Upper lobe of left lung (tissue), 4 donors: Measurements from ENCODE around the gene KRT85.

Source experiments
- CTCF ChIP-seq, 6 experiments: fragments of 450-650 bp in 4 of 6; fragments of 200-600 bp in 2 of 6; sonication (generic) in 2 of 6; IDR thresholded peaks; one replicate each; pipeline ENCODE4 v1.5.1; 2016 to 2019; ENCODE audit warnings: antibody characterized with exemption in 6 of 6
- EP300 ChIP-seq, 4 donors: sonication (generic); formaldehyde crosslinking; IDR thresholded peaks; one replicate each; pipeline ENCODE4 v1.5.1; 2017; ENCODE audit warnings: antibody characterized with exemption in 4 of 4, control low read depth in 2 of 4
- POLR2A ChIP-seq, 4 donors: fragments of 450-650 bp; IDR thresholded peaks; one replicate each; pipeline ENCODE4 v1.5.1; 2016 to 2017; ENCODE audit warnings: antibody characterized with exemption in 4 of 4, mild to moderate bottlenecking in 2 of 4

DNA sequence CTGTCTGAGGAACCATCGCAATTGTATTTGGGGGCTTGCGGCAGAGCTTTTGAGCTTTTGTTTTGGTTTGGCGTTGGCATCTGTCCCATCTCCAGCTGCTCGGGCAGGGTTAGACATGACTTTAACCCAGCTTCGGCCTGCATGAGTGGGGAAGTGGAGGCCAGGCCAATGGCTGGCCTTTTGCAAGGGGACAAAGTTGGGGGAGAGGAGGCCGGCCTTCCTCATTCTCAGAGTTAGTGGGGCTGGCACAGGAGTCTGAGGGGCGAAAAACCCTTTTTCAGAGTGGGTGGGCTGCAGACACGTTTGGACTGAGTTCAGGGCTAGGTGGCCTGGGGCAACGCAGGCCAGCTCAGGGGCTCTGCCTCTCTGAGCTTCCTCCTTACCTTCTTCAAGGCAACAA, 33.6 kb upstream of the KRT85 start:
- TF ChIP-seq POLR2A (IDR thresholded peaks at IDR 0.05), result no peak
- TF ChIP-seq CTCF (IDR thresholded peaks at IDR 0.05), result no peak
- TF ChIP-seq EP300 (IDR thresholded peaks at IDR 0.05), result no peak
